Measurements from ENCODE around the gene MYOZ3. TPM values are rescaled to one million over a fixed set of nuclear protein-coding genes. Genes with fewer than 3 reads are reported as not detected.

MYOZ3 gene
- total RNA-seq, 1 donor from 2014 or later, result 2.6 TPM

GRCh38 chr5:150723845-150724244, 62.8 kb downstream of the MYOZ3 start:
- DNase-seq (ENCODE audit: low read depth, low spot score), result no peak
- no peak overlapping the region for H3K4me3 Mint-ChIP-seq
- no peaks in the 10 kb centered on the region for H3K27me3 Mint-ChIP-seq (ENCODE audit: low read depth)
- TF ChIP-seq CTCF (conservative IDR thresholded peaks at IDR 0.05), result no peak
- H3K9me3 Mint-ChIP-seq, result no peaks in the 10 kb centered on the region
- H3K4me1 Mint-ChIP-seq, result no peaks in the 10 kb centered on the region
- peaks cover 8% of the 10 kb centered on the region for H3K36me3 Mint-ChIP-seq (ENCODE audit: low read depth)
- no peak overlapping the region for H3K27ac Mint-ChIP-seq (ENCODE audit: unreplicated experiment)

Other genes starting within 250 kb of the MYOZ3 start
- gene CD74, start 248.3 kb upstream of the MYOZ3 start, total RNA-seq, result 6.3 and 7.3 TPM in 2 replicates
- 2,170 and 2,213 TPM in 2 replicates for gene RPS14, start 211.5 kb upstream of the MYOZ3 start, total RNA-seq
- gene NDST1, start 153.1 kb upstream of the MYOZ3 start, total RNA-seq, result 108 and 112 TPM in 2 replicates
- gene SYNPO, start 20.6 kb upstream of the MYOZ3 start, total RNA-seq, result 1.5 TPM in 2 replicates
- 64.6 and 65.2 TPM in 2 replicates for gene RBM22, start 39.8 kb downstream of the MYOZ3 start, total RNA-seq
- gene DCTN4, start 97.8 kb downstream of the MYOZ3 start, total RNA-seq, result 77.3 and 83.3 TPM in 2 replicates
- gene SMIM3, start 117.5 kb downstream of the MYOZ3 start, total RNA-seq, result 5.7 and 7.0 TPM in 2 replicates
- gene IRGM, start 185.3 kb downstream of the MYOZ3 start, total RNA-seq, result not detected in 2 replicates
- gene ZNF300, start 243.7 kb downstream of the MYOZ3 start, total RNA-seq, result 12.1 and 12.4 TPM in 2 replicates

Data from neural crest cell (in vitro differentiated cells).